ENCODE data around the gene QRSL1.

GRCh38 chr6:106642476-106642875 lies 13.1 kb downstream of the QRSL1 start:
- TF ChIP-seq, protein P1, sequence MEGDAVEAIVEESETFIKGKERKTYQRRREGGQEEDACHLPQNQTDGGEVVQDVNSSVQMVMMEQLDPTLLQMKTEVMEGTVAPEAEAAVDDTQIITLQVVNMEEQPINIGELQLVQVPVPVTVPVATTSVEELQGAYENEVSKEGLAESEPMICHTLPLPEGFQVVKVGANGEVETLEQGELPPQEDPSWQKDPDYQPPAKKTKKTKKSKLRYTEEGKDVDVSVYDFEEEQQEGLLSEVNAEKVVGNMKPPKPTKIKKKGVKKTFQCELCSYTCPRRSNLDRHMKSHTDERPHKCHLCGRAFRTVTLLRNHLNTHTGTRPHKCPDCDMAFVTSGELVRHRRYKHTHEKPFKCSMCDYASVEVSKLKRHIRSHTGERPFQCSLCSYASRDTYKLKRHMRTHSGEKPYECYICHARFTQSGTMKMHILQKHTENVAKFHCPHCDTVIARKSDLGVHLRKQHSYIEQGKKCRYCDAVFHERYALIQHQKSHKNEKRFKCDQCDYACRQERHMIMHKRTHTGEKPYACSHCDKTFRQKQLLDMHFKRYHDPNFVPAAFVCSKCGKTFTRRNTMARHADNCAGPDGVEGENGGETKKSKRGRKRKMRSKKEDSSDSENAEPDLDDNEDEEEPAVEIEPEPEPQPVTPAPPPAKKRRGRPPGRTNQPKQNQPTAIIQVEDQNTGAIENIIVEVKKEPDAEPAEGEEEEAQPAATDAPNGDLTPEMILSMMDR (conservative IDR thresholded peaks at IDR 0.05), result no peak
- no peak for TF ChIP-seq ZFX (IDR thresholded peaks at IDR 0.05)
